ENCODE results near the gene CISD3. TPM values are rescaled to one million over a fixed set of nuclear protein-coding genes. Genes with fewer than 3 reads are reported as not detected.

CISD3 gene
- total RNA-seq, 2 donors from 2014 or later, result 17.1 to 17.8 TPM

DNA sequence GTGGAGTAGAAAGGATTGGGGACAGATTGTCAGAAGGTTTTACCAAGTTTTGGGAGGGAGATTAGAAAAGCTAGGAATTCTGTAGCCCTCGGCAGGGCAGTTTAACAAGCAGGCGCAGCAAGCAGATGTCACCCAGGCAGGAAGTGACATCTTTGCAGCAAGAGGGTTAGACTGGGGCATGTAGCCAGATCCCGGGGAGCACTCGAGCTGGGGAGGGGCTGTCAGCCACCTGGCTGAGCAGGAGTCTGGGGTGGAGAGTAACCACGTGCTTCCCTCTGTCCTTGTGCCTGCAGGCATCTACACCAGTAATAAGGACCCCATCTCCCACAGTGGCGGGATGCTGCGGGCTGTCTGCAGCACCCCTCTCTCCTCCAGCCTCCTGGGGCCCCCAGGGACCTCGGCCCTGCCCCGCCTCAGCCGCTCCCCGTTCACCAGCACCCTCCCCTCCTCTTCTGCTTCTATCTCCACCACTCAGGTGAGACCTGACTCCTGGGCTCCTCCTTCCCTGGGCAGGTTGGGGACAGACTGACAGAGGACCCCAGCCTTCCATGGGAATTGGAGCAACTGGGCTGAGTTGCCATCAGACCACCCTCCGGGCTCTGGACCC is 12.9 kb upstream of the CISD3 start:
- intact Hi-C loops (cut with DNase I), result no loop called here
- TF ChIP-seq POLR2AphosphoS5 (IDR thresholded peaks at IDR 0.05), result no peak
- TF ChIP-seq POLR2A (IDR thresholded peaks at IDR 0.05), result no peak
- TF ChIP-seq, protein P1, sequence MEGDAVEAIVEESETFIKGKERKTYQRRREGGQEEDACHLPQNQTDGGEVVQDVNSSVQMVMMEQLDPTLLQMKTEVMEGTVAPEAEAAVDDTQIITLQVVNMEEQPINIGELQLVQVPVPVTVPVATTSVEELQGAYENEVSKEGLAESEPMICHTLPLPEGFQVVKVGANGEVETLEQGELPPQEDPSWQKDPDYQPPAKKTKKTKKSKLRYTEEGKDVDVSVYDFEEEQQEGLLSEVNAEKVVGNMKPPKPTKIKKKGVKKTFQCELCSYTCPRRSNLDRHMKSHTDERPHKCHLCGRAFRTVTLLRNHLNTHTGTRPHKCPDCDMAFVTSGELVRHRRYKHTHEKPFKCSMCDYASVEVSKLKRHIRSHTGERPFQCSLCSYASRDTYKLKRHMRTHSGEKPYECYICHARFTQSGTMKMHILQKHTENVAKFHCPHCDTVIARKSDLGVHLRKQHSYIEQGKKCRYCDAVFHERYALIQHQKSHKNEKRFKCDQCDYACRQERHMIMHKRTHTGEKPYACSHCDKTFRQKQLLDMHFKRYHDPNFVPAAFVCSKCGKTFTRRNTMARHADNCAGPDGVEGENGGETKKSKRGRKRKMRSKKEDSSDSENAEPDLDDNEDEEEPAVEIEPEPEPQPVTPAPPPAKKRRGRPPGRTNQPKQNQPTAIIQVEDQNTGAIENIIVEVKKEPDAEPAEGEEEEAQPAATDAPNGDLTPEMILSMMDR (IDR thresholded peaks at IDR 0.05), result no peak
- WGBS, result 73% methylated on average over 12 of the region's 12 CpGs
- peaks cover 0 to 34% of the 10 kb centered on the region in 2 donors for H3K36me3 ChIP-seq
- no peaks in the 10 kb centered on the region for H3K27me3 ChIP-seq (replicated peaks; ENCODE audit: insufficient read depth)
- no peaks in the 10 kb centered on the region for H3K4me1 ChIP-seq (replicated peaks)
- no peak overlapping the region for H3K4me3 ChIP-seq
- DNase-seq (ENCODE audit: low spot score), result no peak
- no peaks in the 10 kb centered on the region for H3K9me3 ChIP-seq
- no peak overlapping the region for H3K27ac ChIP-seq

DNA sequence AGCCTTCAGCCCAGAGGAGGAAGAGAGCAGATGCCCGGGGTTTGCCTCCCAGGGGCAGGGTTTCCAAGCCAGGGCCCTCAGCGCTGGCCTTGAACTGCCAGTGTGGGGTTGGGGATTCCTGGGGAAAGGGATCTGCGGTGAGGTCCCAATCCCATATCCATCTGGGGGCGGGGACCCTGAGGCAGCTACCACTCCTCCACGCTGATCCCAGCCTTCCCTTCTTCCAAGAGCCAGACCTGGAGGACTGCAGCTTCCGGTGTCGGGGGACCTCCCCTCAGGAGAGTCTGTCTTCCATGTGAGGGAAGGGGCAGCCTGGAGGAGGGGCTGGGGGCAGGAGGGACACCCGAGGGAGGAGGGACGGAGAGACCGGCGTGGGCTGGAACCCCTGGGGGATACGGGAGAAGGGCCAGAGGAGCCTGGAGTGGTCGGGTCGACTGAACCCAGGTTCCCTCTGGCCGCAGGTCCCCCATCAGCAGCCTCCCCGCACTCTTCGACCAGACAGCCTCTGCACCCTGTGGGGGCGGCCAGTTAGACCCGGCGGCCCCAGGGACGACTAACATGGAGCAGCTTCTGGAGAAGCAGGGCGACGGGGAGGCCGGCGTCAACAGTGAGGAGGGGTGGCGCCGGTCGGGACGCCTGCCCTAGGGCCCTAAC is 10.7 kb upstream of the CISD3 start:
- 83% methylated on average over 29 of the region's 29 CpGs for WGBS
- Histone ChIP-seq H3K27ac (no peak overlapping the region), H3K4me3 (no peak overlapping the region), H3K27me3 (replicated peaks; ENCODE audit: insufficient read depth) (no peaks in the 10 kb centered on the region), H3K4me1 (replicated peaks) (no peaks in the 10 kb centered on the region), H3K9me3 (no peaks in the 10 kb centered on the region), H3K36me3 (peaks cover 0 to 33% of the 10 kb centered on the region in 2 donors)
- TF ChIP-seq, protein P1 (IDR thresholded peaks at IDR 0.05), result no peak
- TF ChIP-seq POLR2AphosphoS5 (IDR thresholded peaks at IDR 0.05) (no peak), POLR2A (IDR thresholded peaks at IDR 0.05) (no peak)
- no peak for DNase-seq (ENCODE audit: low spot score)
- intact Hi-C loops (cut with DNase I), result no loop called here

DNA sequence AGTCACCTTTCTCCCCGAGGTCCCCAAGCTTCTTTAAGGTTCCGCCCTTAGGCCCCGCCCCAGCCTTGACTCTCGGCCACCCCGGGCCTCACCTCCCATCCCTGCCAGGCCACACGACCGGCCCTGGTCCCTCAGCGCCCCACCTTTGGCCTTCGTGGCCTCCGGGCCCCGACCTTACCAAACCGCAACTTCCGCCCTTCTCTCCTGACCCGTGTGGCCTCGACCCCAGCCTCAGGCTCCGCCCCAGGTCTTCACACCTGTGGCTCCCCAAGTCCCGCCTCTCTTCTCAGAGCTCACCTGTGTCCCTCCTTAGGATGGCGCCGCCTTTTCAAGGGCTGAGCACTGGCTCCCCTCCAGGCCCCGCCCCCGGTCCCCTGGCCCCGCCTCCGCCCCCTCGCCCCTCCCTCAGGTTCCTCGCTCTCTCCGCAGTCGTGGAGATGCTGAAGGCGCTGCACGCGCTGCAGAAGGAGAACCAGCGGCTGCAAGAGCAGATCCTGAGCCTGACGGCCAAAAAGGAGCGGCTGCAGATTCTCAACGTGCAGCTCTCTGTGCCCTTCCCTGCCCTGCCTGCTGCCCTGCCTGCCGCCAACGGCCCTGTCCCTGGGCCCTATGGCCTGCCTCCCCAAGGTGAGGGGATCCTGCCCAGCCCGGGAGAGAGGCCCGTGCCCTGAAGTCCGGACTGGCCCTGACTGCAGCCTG is 10.0 kb upstream of the CISD3 start:
- no peak for DNase-seq (ENCODE audit: low spot score)
- 66% methylated on average over 35 of the region's 39 CpGs for WGBS
- TF ChIP-seq POLR2A (IDR thresholded peaks at IDR 0.05) (no peak), POLR2AphosphoS5 (IDR thresholded peaks at IDR 0.05) (no peak)
- TF ChIP-seq, protein P1 (IDR thresholded peaks at IDR 0.05), result no peak
- Histone ChIP-seq H3K27me3 (replicated peaks; ENCODE audit: insufficient read depth) (no peaks in the 10 kb centered on the region), H3K4me1 (replicated peaks) (no peaks in the 10 kb centered on the region), H3K4me3 (no peak overlapping the region), H3K9me3 (no peaks in the 10 kb centered on the region), H3K36me3 (peaks cover 0 to 38% of the 10 kb centered on the region in 2 donors), H3K27ac (no peak overlapping the region)
- intact Hi-C loops (cut with DNase I), result no loop called here

DNA sequence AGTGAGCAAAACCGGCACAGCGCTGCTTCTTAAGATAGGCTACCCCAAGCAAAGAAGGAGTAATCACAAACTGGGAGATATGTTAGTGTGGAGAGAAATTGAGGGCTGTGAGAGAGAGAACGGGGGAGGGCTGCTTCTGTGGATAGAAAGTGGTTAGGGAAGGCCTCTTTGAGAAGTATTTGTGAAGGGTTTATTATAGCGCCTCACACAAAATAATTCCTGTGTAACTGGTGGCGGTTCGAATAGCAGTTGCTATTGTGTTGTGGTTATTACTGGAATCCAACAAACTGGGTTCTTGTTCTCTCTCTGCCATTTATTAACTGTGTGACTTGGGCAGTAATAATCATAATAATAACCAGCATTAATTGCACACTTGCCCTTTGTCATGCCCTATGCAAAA is 9.2 kb upstream of the CISD3 start:
- DNase-seq (ENCODE audit: low spot score), result no peak
- intact Hi-C loops (cut with DNase I), result no loop called here
- Histone ChIP-seq H3K4me1 (replicated peaks) (no peaks in the 10 kb centered on the region), H3K4me3 (no peak overlapping the region), H3K27me3 (replicated peaks; ENCODE audit: insufficient read depth) (no peaks in the 10 kb centered on the region), H3K9me3 (no peaks in the 10 kb centered on the region), H3K36me3 (peaks cover 0 to 38% of the 10 kb centered on the region in 2 donors), H3K27ac (no peak overlapping the region)
- TF ChIP-seq POLR2A (IDR thresholded peaks at IDR 0.05) (no peak), POLR2AphosphoS5 (IDR thresholded peaks at IDR 0.05) (no peak)
- TF ChIP-seq, protein P1 (IDR thresholded peaks at IDR 0.05), result no peak
- 86% methylated on average over 6 of the region's 6 CpGs for WGBS
